SK-MEL-5 (cell line): ENCODE results near the gene MDFI. TPM values are rescaled to one million over a fixed set of nuclear protein-coding genes. Genes with fewer than 3 reads are reported as not detected.

ENCODE experiments used
- DNase-seq: peaks from one replicate; pipeline ENCODE4 v3.0.0-alpha.2; 2016; ENCODE audit warnings: low read depth, low spot score
- in situ Hi-C: cut with HindIII; loops from 2 replicates; pipeline ENCODE4 v1.10.0; 2016; ENCODE audit warnings: low sequenced_read_pairs, high pct_unique_total_duplicates, low pct_unique_long_range_greater_than_20kb
- total RNA-seq: library from RNA; depleted of rRNA; stranded (reverse); fragments of >200 nt; shearing (Covaris generic); gene quantifications from 2 replicates; pipeline ENCODE4 v1.2.3, GENCODE V29; 2014

MDFI gene
- total RNA-seq, 1 experiment from 2014 or later = 0.21 TPM

DNA sequence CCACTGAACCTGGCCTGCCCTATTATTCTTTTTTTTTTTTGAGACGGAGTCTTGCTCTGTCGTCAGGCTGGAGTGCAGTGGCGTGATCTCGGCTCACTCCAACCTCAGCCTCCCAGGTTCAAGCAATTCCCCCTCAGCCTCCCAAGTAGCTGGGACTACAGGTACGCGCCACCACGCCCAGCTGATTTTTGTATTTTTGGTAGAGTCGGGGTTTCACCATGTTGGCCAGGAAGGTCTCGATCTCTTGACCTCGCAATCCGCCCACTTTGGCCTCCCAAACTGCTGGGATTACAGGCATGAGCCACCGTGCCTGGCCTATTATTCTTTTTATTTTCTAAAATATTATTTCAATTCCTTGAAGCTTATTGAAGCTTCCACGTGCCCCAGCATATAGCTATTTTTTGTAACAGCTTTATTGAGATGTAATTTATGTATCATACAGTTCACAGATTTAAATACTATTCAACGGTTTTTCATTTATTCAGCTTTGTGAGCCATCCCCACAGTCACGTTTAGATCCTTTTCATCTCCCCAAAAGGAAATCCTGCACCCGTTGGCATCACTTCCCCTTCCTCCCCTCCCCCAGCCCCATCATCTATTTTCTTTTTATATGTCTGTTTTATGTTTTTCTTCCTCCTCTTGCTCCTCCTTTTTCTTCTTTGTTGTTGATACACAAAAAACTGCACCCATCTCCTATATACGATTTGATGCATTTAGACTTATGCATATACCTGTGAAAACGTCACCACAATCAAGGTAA is 13.5 kb upstream of the MDFI start:
- no peak for DNase-seq
- in situ Hi-C loops = no loop called here

- DNase-seq = no peak
These were observed 12.8 kb upstream of the MDFI start for GRCh38 chr6:41625442-41625841.

GRCh38 chr6:41626022-41626421 is 12.2 kb upstream of the MDFI start:
- DNase-seq = no peak
- in situ Hi-C loops = no loop called here

More at GRCh38 chr6:41625442-41625841, 12.8 kb upstream of the MDFI start:
- in situ Hi-C loops = no loop called here

GRCh38 chr6:41626917-41627316 is 11.4 kb upstream of the MDFI start:
- no peak for DNase-seq

DNA sequence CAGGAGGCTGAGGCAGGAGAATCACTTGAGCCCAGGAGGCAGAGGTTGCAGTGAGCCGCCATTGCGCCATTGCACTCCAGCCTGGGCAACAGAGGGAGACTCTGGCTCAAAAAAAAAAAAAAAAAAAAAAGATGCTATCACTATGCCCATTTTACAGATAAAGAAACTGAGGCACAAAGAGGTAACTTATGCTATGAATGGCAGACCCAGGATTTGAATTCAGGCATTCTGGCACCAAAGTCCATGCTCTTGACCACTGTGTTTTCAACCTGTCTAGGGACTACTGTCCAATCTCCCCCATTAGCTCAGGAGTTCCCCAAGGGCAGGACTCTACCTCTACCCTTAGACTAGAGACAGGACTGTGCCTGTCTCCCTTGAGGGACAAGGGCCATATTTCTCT is 9.1 kb upstream of the MDFI start:
- no peak for DNase-seq
- in situ Hi-C loops = no loop called here

More at GRCh38 chr6:41626917-41627316, 11.4 kb upstream of the MDFI start:
- in situ Hi-C loops = no loop called here

DNA sequence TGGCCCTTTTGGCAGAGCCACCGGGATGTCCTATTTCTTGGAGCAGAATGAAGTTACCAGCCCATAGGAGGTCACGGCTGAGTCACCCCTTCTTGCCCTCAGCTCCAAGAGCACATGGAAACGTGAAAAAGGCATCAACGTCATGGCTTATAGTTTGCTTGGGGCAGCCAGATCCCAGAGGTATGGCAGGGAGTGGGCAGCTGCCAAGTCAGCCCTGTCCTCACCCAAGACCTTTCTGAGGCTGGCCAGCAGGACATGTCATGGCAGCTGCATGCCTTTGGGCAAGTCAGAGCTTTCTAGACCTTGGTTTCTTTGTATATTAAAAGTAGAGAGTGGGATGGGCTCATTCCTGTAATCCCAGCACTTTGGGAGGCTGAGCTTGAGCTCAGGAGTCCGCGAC is 8.2 kb upstream of the MDFI start:
- in situ Hi-C loops = no loop called here
- no peak for DNase-seq

GRCh38 chr6:41630946-41631345 is 7.3 kb upstream of the MDFI start:
- in situ Hi-C loops = no loop called here
- no peak for DNase-seq

- in situ Hi-C loops = no loop called here
- no peak for DNase-seq
These were observed 5.1 kb upstream of the MDFI start for GRCh38 chr6:41633056-41633634.

DNA sequence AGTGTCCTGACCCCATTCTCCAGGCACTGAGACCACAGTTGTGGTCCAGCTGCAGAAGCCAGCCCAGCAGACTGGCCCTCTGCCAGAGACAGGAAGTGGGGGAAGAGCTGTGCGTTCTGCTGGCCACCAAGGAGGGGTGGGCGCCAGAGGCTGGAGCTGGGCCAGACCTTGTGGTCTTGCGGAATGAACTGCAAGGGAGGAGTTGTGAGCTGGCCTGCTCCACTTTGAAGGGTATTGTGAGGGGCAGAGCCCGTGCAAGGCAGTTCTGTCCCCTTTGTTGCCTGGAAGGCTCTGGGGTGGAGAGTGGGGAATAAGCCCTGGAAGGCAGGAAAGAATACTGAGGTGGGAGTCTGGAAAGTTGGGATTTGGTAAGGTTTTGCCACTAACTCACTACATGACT is 3.6 kb upstream of the MDFI start:
- no peak for DNase-seq
- in situ Hi-C loops = no loop called here

GRCh38 chr6:41635365-41635764 is 2.9 kb upstream of the MDFI start:
- in situ Hi-C loops = no loop called here
- DNase-seq = no peak

- DNase-seq = no peak
- in situ Hi-C loops = no loop called here
These were observed 1.5 kb upstream of the MDFI start for GRCh38 chr6:41636833-41637193.

DNA sequence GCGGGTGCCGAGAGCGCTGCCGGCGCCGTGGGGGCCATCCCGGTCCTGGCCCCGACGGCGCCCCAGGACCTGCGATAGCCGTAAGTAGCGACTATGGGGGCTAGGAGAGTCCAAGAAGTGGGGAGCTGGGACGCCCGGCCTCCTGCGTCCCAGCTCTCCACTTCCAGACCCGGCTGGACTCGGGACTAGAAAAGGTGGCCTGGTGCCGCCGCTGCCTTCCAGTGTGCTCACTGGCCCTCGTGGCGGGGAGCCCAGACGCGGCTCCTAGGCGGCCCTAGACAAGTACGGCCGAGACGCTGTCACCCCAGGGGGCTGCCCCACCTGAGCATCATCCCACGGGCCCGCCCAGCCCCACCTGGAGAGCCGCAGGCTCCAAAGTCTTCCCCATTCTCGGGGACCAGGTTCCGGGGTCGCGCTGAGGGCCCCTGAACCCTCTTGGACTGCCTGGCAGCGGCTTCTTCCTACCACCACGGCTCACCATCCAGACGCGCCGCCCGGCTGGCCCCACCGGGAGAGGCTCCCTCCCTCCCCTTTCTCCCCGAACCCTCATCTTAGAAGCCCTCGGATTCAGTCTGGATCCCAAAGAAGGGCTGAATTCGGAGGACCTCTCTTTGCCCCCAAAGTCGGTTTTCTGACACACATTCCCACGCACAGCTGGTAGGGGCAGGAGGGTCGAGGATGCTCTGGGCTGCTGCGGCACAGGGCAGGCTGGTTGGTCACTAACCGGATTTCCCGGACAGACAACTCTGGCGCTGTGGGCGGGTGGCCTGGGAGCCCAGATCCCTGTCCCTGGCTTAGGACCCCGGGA is 870 bp upstream of the MDFI start:
- no peak for DNase-seq
- in situ Hi-C loops = no loop called here

GRCh38 chr6:41638935-41639808 is 904 bp downstream of the MDFI start:
- no peak for DNase-seq
- in situ Hi-C loops = no loop called here

- no peak for DNase-seq
- in situ Hi-C loops = no loop called here
These were observed 1.6 kb downstream of the MDFI start for GRCh38 chr6:41639809-41640371.

- in situ Hi-C loops = no loop called here
- DNase-seq = no peak
These were observed 2.2 kb downstream of the MDFI start for GRCh38 chr6:41640426-41640825.

DNA sequence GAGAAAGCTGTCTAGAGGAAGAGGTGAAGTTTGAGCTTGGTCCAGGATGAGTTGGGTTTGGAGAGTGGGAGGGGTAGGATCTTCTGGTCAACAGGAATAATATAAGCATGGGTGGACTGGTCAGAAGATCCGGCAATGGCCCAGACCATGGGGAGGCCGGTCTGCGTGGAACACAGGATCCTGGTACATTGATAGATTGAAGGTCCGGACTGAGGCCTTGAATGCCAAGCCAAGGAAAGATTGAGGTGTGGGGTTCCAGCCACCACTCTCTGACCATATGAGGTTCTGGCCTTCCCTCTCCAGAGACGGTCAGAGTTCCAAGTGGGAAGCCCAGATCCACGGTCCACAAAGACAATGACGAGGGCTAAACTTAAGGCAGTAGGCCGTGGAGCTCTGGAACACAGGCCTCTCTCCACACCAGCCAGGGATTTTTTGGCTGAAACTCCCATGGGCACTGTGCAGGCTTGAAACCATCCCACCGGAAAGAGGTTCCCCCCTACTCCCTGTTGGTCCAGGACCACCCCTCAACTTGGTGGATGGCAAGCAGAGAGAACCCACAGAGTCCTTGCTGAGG is 3.2 kb downstream of the MDFI start:
- in situ Hi-C loops = no loop called here
- no peak for DNase-seq
